HCT116 (cell line): ENCODE results near the gene BMP2K. TPM values are rescaled to one million over a fixed set of nuclear protein-coding genes. Genes with fewer than 3 reads are reported as not detected.

Experiments used
- ATAC-seq: fragments of 200-7000 bp; cut with Tn5 transposase; 2 replicates; pipeline ENCODE4 v1.9.1; 2020; ENCODE audit warnings: mild to moderate bottlenecking, moderate library complexity
- BruUV-seq: library from RNA; stranded (reverse); fragments of 400-500 nt; replicated peaks from 2 replicates; lab custom pipeline; 2021; lab: Mats Ljungman, UMichigan
- CTCF ChIA-PET: fragments of 300-600 bp; sonication (Branson Sonifier 250); formaldehyde crosslinking; loops from one replicate; lab custom pipeline; 2021; ENCODE audit warnings: antibody characterized with exemption; lab: Charles Lee
- POLR2A ChIA-PET: fragments of 300-600, 350-600 bp; sonication (Branson Sonifier 250); formaldehyde crosslinking; loops from one replicate; lab custom pipeline; 2021; ENCODE audit warnings: antibody characterized with exemption; lab: Charles Lee
- RAD21 ChIA-PET, 2 experiments: fragments of 300-600 bp; sonication (Branson Sonifier 250); formaldehyde crosslinking; loops; one replicate each; lab custom pipeline; 2023; ENCODE audit warnings: low total read pairs in 2 of 2; ENCODE audit not compliant: uncharacterized antibody in 2 of 2, unreplicated experiment in 2 of 2, low non-redundant PET in 1 of 2; lab: Charles Lee
- DNase-seq: peaks from one replicate; pipeline ENCODE4 v3.0.0-alpha.2; 2010; ENCODE audit warnings: low read depth, low spot score
- H2AFZ ChIP-seq: fragments of 200-600 bp; shearing (Covaris generic), sonication (generic); 2 replicates; pipeline ENCODE4 v1.6.1; 2017; ENCODE audit warnings: low read depth, mixed run types, mixed read lengths, antibody characterized with exemption, low read length; ENCODE audit not compliant: poor library complexity, severe bottlenecking
- H3K27ac ChIP-seq: 2 replicates; pipeline ENCODE4 v1.5.1; 2012; ENCODE audit warnings: low read depth, low read length
- H3K27me3 ChIP-seq: fragments of 200-600 bp; sonication (generic); 2 replicates; pipeline ENCODE4 v1.6.1; 2016; ENCODE audit warnings: mixed run types, low read length, mixed read lengths; ENCODE audit not compliant: insufficient read depth
- H3K36me3 ChIP-seq, 2 experiments: fragments of 200-500 bp in 1 of 2; fragments of 200-600 bp in 1 of 2; sonication (Bioruptor generic) in 1 of 2; sonication (generic) in 1 of 2; 2 replicates each; pipeline versions ENCODE4 v1.5.1 to v1.6.1; 2014 to 2016; ENCODE audit warnings: low read length in 2 of 2, inconsistent platforms in 1 of 2, mixed read lengths in 1 of 2, mixed run types in 1 of 2; ENCODE audit not compliant: insufficient read depth in 2 of 2, control insufficient read depth in 1 of 2
- H3K4me1 ChIP-seq, 2 experiments: fragments of 200-600 bp in 1 of 2; sonication (generic) in 1 of 2; 2 replicates each; pipeline versions ENCODE4 v1.5.1 to v1.6.1; 2012 to 2017; ENCODE audit warnings: low read length in 2 of 2, inconsistent platforms in 1 of 2, mild to moderate bottlenecking in 1 of 2, mixed read lengths in 1 of 2, mixed run types in 1 of 2, moderate library complexity in 1 of 2; ENCODE audit not compliant: insufficient read depth in 2 of 2, control insufficient read depth in 1 of 2
- H3K4me2 ChIP-seq: fragments of 200-600 bp; sonication (generic); 2 replicates; pipeline ENCODE4 v1.6.1; 2017; ENCODE audit warnings: mixed run types, low read length, mixed read lengths
- H3K4me3 ChIP-seq, 2 experiments: fragments of 200-600 bp in 1 of 2; sonication (generic) in 1 of 2; replicated peaks in 1 of 2; 2 replicates each; pipeline ENCODE4 v1.5.1; 2011 to 2016; ENCODE audit warnings: low read length in 2 of 2, control low read depth in 1 of 2, low read depth in 1 of 2, mild to moderate bottlenecking in 1 of 2, mixed read lengths in 1 of 2, mixed run types in 1 of 2
- H3K79me2 ChIP-seq: fragments of 200-600 bp; sonication (generic); 2 replicates; pipeline ENCODE4 v1.6.1; 2017; ENCODE audit warnings: mild to moderate bottlenecking, mixed run types, low read length, moderate library complexity, mixed read lengths; ENCODE audit not compliant: insufficient read depth
- H3K9ac ChIP-seq: fragments of 200-600 bp; sonication (generic); 2 replicates; pipeline ENCODE4 v1.6.1; 2016; ENCODE audit warnings: low read length, mixed read lengths
- H3K9me2 ChIP-seq: fragments of 200-600 bp; sonication (generic), shearing (Covaris generic); 2 replicates; pipeline ENCODE4 v1.6.1; 2017; ENCODE audit warnings: mixed run types, mild to moderate bottlenecking, moderate library complexity; ENCODE audit not compliant: insufficient read depth
- H3K9me3 ChIP-seq, 2 experiments: fragments of 200-500 bp in 1 of 2; fragments of 200-600 bp in 1 of 2; sonication (Bioruptor generic) in 1 of 2; sonication (generic) in 1 of 2; 2 replicates each; pipeline ENCODE4 v1.6.1; 2014 to 2017; ENCODE audit warnings: low read length in 2 of 2, mixed read lengths in 2 of 2, inconsistent platforms in 1 of 2, low read depth in 1 of 2, mild to moderate bottlenecking in 1 of 2, mixed run types in 1 of 2, moderate library complexity in 1 of 2; ENCODE audit not compliant: control insufficient read depth in 1 of 2, insufficient read depth in 1 of 2
- H4K20me1 ChIP-seq: fragments of 200-600 bp; sonication (generic), shearing (Covaris generic); 2 replicates; pipeline ENCODE4 v1.6.1; 2017; ENCODE audit warnings: mixed run types, mild to moderate bottlenecking, moderate library complexity; ENCODE audit not compliant: insufficient read depth
- CEBPB ChIP-seq: IDR thresholded peaks from 2 replicates; pipeline ENCODE4 v1.6.1; 2012; ENCODE audit warnings: low read depth
- CTCF ChIP-seq, 3 experiments: fragments of 200-600 bp in 1 of 3; sonication (generic) in 1 of 3; IDR thresholded peaks in 2 of 3; conservative IDR thresholded peaks in 1 of 3; 2 replicates each; pipeline ENCODE4 v1.5.1; 2012 to 2017; ENCODE audit warnings: low read depth in 2 of 3, low read length in 2 of 3, antibody characterized with exemption in 1 of 3, borderline replicate concordance in 1 of 3, control low read depth in 1 of 3, mild to moderate bottlenecking in 1 of 3, mixed read lengths in 1 of 3, mixed run types in 1 of 3, moderate library complexity in 1 of 3; ENCODE audit not compliant: insufficient read depth in 1 of 3
- EGR1 ChIP-seq: IDR thresholded peaks from 2 replicates; pipeline ENCODE4 v1.6.1; 2012; ENCODE audit warnings: low read depth
- ELF1 ChIP-seq: IDR thresholded peaks from 2 replicates; pipeline ENCODE4 v1.6.1; 2012; ENCODE audit warnings: low read depth, borderline replicate concordance
- EZH2phosphoT487 ChIP-seq: fragments of 200-600 bp; IDR thresholded peaks from 2 replicates; pipeline ENCODE4 v1.6.1; 2018; ENCODE audit warnings: antibody characterized with exemption, borderline replicate concordance
- FOSL1 ChIP-seq: IDR thresholded peaks from 2 replicates; pipeline ENCODE4 v1.6.1; 2012; ENCODE audit warnings: low read depth
- JUND ChIP-seq: IDR thresholded peaks from 2 replicates; pipeline ENCODE4 v1.6.1; 2012
- MAX ChIP-seq: IDR thresholded peaks from 2 replicates; pipeline ENCODE4 v1.6.1; 2012
- POLR2A ChIP-seq: IDR thresholded peaks from 2 replicates; pipeline ENCODE4 v1.7.0; 2011; ENCODE audit warnings: borderline replicate concordance; ENCODE audit not compliant: insufficient read depth, insufficient read length; ENCODE audit errors: extremely low read depth
- POLR2AphosphoS5 ChIP-seq: IDR thresholded peaks from 2 replicates; pipeline ENCODE4 v1.6.1; 2011; ENCODE audit warnings: mild to moderate bottlenecking, low read depth, low read length, moderate library complexity
- RAD21 ChIP-seq: IDR thresholded peaks from 2 replicates; pipeline ENCODE4 v1.6.1; 2012; ENCODE audit warnings: low read depth, mild to moderate bottlenecking
- REST ChIP-seq: IDR thresholded peaks from 2 replicates; pipeline ENCODE4 v1.6.1; 2012; ENCODE audit warnings: low read depth
- SIN3A ChIP-seq: IDR thresholded peaks from 2 replicates; pipeline ENCODE4 v1.6.1; 2012; ENCODE audit warnings: low read depth
- SRF ChIP-seq: IDR thresholded peaks from 2 replicates; pipeline ENCODE4 v1.6.1; 2012; ENCODE audit warnings: low read depth
- YY1 ChIP-seq: IDR thresholded peaks from 2 replicates; pipeline ENCODE4 v1.6.1; 2011; ENCODE audit warnings: low read length, low read depth, moderate library complexity, mild to moderate bottlenecking; ENCODE audit not compliant: insufficient replicate concordance; ENCODE audit errors: extremely low read depth
- ZBTB33 ChIP-seq: IDR thresholded peaks from 2 replicates; pipeline ENCODE4 v1.6.1; 2011; ENCODE audit warnings: mild to moderate bottlenecking, low read length, moderate library complexity; ENCODE audit not compliant: insufficient replicate concordance; ENCODE audit errors: extremely low read depth
- ZNF274 ChIP-seq: fragments of 200-500 bp; sonication (Bioruptor generic); IDR thresholded peaks from 2 replicates; pipeline ENCODE4 v1.6.1; 2014; ENCODE audit warnings: mild to moderate bottlenecking, low read depth, low read length, inconsistent platforms
- intact Hi-C: fragments of 100-400 bp; cut with micrococcal nuclease; formaldehyde crosslinking; loops from 2 replicates; pipeline ENCODE4 v1.10.0; 2022
- total RNA-seq: library from RNA; stranded (reverse); gene quantifications from one replicate; pipeline ENCODE4 v1.2.1, GENCODE V29; 2021; ENCODE audit not compliant: unreplicated experiment

The BMP2K gene
- total RNA-seq, 1 experiment from 2014 or later: 27.7 TPM

- DNase-seq (peak; percentile 28), ATAC-seq (peak; percentile 49)
- Histone ChIP-seq H3K9me3 (no peaks in the 10 kb centered on the region), H2AFZ (no peak overlapping the region), H3K27me3 (no peaks in the 10 kb centered on the region), H3K9me2 (no peaks in the 10 kb centered on the region), H3K4me3 (peak overlapping the region; percentile 81 to 88), H3K9ac (peak overlapping the region; percentile 94), H4K20me1 (0 out of 2 replicates have a peak, but pooled peaks cover 6% of the 10 kb centered on the region), H3K27ac (peak overlapping the region; percentile 18; the same call in 1 of the 2 replicates), H3K4me1 (peaks cover 4 to 23% of the 10 kb centered on the region in 2 experiments; a peak in 3 of 4 replicates), H3K36me3 (no peaks in the 10 kb centered on the region), H3K4me2 (peak overlapping the region; percentile 91), H3K79me2 (peaks cover 50% of the 10 kb centered on the region)
- ChIA-PET RAD21 (interaction anchor here in 1 of 2 experiments (0.7 kb wide), 1 partner anchor 97 kb away, joined by 7 read pairs; no protein-coding TSS in a partner anchor), CTCF (no interaction called here), POLR2A (interaction anchor here (0.6 kb wide), 1 partner anchor 413 kb away, joined by 4 read pairs; no protein-coding TSS in a partner anchor)
- intact Hi-C loops: no loop called here
- no TSS peak for BruUV-seq
- TF ChIP-seq JUND: peak; percentile 32; the same call in 1 of the 2 replicates
- peak; percentile 28; the same call in 1 of the 2 replicates for TF ChIP-seq SIN3A
- 0 out of 2 replicates have a peak, but pooled peaks have one; percentile 18 for TF ChIP-seq EGR1
- peak; percentile 48; the same call in 1 of the 2 replicates for TF ChIP-seq FOSL1
- TF ChIP-seq ELF1: no peak
- no peak; the same call in 1 of the 2 replicates for TF ChIP-seq MAX
- no peak for TF ChIP-seq YY1
- no peak for TF ChIP-seq ZBTB33
- TF ChIP-seq CTCF (IDR thresholded peaks at IDR 0.05 in 2 of 3, conservative IDR thresholded peaks at IDR 0.05 in 1 of 3; ENCODE audit: borderline replicate concordance in 1 of 3, insufficient read depth in 1 of 3, low read depth in 2 of 3, low read length in 2 of 3): no peak
- no peak for TF ChIP-seq REST
- no peak for TF ChIP-seq RAD21
- no peak for TF ChIP-seq CEBPB
- TF ChIP-seq POLR2A: no peak
- no peak for TF ChIP-seq EZH2phosphoT487
- no peak for TF ChIP-seq POLR2AphosphoS5
- TF ChIP-seq ZNF274: no peak
- TF ChIP-seq SRF: no peak
These were observed 802 bp downstream of the BMP2K start for GRCh38 chr4:78776729-78777575.
